GM12864 (cell line): ENCODE results near the gene RILP.
"Not testable (repeated sequence)": the region's sequence is repeated elsewhere in the genome, so short reads cannot be mapped to it uniquely, and the experiment has no call there.

Experiments
- DNase-seq: peaks from one replicate; pipeline ENCODE4 v3.0.0-alpha.2; 2011; ENCODE audit warnings: low read depth
- H3K4me3 ChIP-seq: 2 replicates; pipeline ENCODE4 v1.5.1; 2011; ENCODE audit warnings: mild to moderate bottlenecking, low read depth, low read length, control low read depth
- CTCF ChIP-seq: IDR thresholded peaks from 2 replicates; pipeline ENCODE4 v1.5.1; 2011; ENCODE audit warnings: low read depth, mild to moderate bottlenecking, moderate library complexity, low read length, control low read depth, inconsistent platforms; ENCODE audit errors: missing control alignments

Gene RILP

GRCh38 chr17:1684378-1685189, 34.9 kb upstream of the RILP start, which contains the start of gene PRPF8:
Gene PRPF8, minus strand, starts transcription at chr17:1684867. Its CDS starts 296 bp downstream, at chr17:1684571.
- DNase-seq = peak; percentile 94
- no peak for TF ChIP-seq CTCF
- H3K4me3 ChIP-seq = peak within 1 kb of the TSS; percentile 97

GRCh38 chr17:1683459-1683858, 33.8 kb upstream of the RILP start:
- TF ChIP-seq CTCF = no peak
- no peak for DNase-seq
- peak overlapping the region; percentile 97 for H3K4me3 ChIP-seq

GRCh38 chr17:1676401-1676800, 26.7 kb upstream of the RILP start:
- H3K4me3 ChIP-seq = no peak overlapping the region
- no peak for TF ChIP-seq CTCF
- DNase-seq = no peak

- DNase-seq = no peak
- H3K4me3 ChIP-seq = no peak overlapping the region
- TF ChIP-seq CTCF = no peak
These were observed 23.5 kb upstream of the RILP start for GRCh38 chr17:1673041-1673785.

- not testable (repeated sequence) for DNase-seq, H3K4me3 ChIP-seq
These were observed 14.3 kb upstream of the RILP start for GRCh38 chr17:1663934-1664333.

- TF ChIP-seq CTCF = no peak
- DNase-seq = no peak
- no peak overlapping the region for H3K4me3 ChIP-seq
These were observed 11.4 kb upstream of the RILP start for GRCh38 chr17:1661045-1661444.

GRCh38 chr17:1658100-1658499, 8.4 kb upstream of the RILP start:
- no peak for TF ChIP-seq CTCF
- no peak for DNase-seq
- H3K4me3 ChIP-seq = no peak overlapping the region
